Measurements from ENCODE around the gene PPARA. TPM values are rescaled to one million over a fixed set of nuclear protein-coding genes. Genes with fewer than 3 reads are reported as not detected.
A peak's percentile ranks its signal among the peaks of the same experiment; 100 is the strongest.

Gene PPARA
- polyA plus RNA-seq, 3 donors, result 3.7 to 6.3 (median 4.9) TPM

DNA sequence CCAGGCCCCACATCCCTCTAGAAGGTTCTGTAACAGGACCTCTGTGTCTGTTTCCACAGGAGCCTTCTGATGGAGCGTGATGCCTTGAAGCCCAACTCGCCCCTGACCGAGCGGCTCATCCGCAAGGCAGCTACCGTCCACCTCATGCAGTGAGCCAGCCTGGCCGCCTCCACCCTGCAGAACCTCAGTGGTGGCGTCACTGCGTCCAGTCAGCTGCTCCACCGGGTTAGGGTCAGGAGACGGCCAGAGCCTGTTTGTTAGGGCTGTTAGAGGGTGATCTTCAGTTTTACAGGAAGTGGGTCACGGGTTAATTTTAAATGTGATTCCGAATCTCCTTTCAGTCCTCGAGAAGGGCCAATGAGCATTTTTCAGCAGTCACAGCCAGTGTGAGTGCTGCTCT lies 142.4 kb downstream of the PPARA start:
- Histone ChIP-seq H3K4me3 (replicated peaks in 1 of 3; ENCODE audit: low read depth in 2 of 3, low read length in 3 of 3) (no peak overlapping the region), H3K9me3 (replicated peaks in 1 of 2; ENCODE audit: control insufficient read depth in 1 of 2, insufficient read depth in 1 of 2, low read length in 2 of 2) (peaks cover 0 to 9% of the 10 kb centered on the region in 2 donors), H3K27me3 (ENCODE audit: control insufficient read depth in 2 of 2, insufficient read depth in 2 of 2, low read length in 2 of 2) (no peaks in the 10 kb centered on the region), H3K36me3 (replicated peaks in 1 of 2; ENCODE audit: control insufficient read depth in 1 of 2, insufficient read depth in 2 of 2, low read length in 2 of 2) (peaks cover 7 to 22% of the 10 kb centered on the region in 2 donors), H3K4me2 (replicated peaks; ENCODE audit: extremely low read depth, low read length, poor library complexity, severe bottlenecking) (no peak overlapping the region), H2AFZ (ENCODE audit: insufficient read depth, low read depth, low read length, poor library complexity, severe bottlenecking) (no peak overlapping the region), H3K27ac (ENCODE audit: low read depth in 1 of 2, low read length in 2 of 2) (no peak overlapping the region), H3K79me2 (ENCODE audit: insufficient read depth, low read length) (peaks cover 10% of the 10 kb centered on the region), H3K4me1 (ENCODE audit: control insufficient read depth in 1 of 2, insufficient read depth in 2 of 2, low read length in 2 of 2) (peaks cover 47 to 52% of the 10 kb centered on the region in 2 donors), H4K20me1 (ENCODE audit: insufficient read depth, low read length) (no peaks in the 10 kb centered on the region), H3K9ac (ENCODE audit: insufficient read depth, low read length, poor library complexity, severe bottlenecking) (no peak overlapping the region)
- 84% methylated on average over 14 of the region's 14 CpGs for WGBS (ENCODE audit: insufficient coverage)
- peak overlapping the region in 3 of 7 donors; percentile 25 to 68 (median 46) for H3K27ac Mint-ChIP-seq
- DNase-seq, result no peak
- TF ChIP-seq, protein P1, sequence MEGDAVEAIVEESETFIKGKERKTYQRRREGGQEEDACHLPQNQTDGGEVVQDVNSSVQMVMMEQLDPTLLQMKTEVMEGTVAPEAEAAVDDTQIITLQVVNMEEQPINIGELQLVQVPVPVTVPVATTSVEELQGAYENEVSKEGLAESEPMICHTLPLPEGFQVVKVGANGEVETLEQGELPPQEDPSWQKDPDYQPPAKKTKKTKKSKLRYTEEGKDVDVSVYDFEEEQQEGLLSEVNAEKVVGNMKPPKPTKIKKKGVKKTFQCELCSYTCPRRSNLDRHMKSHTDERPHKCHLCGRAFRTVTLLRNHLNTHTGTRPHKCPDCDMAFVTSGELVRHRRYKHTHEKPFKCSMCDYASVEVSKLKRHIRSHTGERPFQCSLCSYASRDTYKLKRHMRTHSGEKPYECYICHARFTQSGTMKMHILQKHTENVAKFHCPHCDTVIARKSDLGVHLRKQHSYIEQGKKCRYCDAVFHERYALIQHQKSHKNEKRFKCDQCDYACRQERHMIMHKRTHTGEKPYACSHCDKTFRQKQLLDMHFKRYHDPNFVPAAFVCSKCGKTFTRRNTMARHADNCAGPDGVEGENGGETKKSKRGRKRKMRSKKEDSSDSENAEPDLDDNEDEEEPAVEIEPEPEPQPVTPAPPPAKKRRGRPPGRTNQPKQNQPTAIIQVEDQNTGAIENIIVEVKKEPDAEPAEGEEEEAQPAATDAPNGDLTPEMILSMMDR (IDR thresholded peaks at IDR 0.05), result no peak
- H3K36me3 Mint-ChIP-seq, result peaks cover 26 to 35% of the 10 kb centered on the region in 2 donors
- intact Hi-C loops (cut with micrococcal nuclease), result loop anchor here (5.0 to 10.0 kb wide), 3 partner anchors 170 to 298 kb away; no protein-coding TSS in a partner anchor
- peaks cover 0 to 1% (median 1%) of the 10 kb centered on the region in 3 donors for H3K27me3 Mint-ChIP-seq (ENCODE audit: low read depth in 3 of 3)
- H3K9me3 Mint-ChIP-seq, result peaks cover 5 to 11% (median 8%) of the 10 kb centered on the region in 7 donors
- peaks cover 52% of the 10 kb centered on the region for H3K4me1 Mint-ChIP-seq
- no peak overlapping the region for H3K4me3 Mint-ChIP-seq

Other genes with a start within 250 kb of the PPARA start
- not detected for gene WNT7B, start 173.4 kb upstream of the PPARA start, polyA plus RNA-seq
- 1 to 10 TPM; 8.3 to 8.4 (median 8.3) TPM for gene CDPF1, start 99.8 kb downstream of the PPARA start, polyA plus RNA-seq
- gene PKDREJ, start 112.8 kb downstream of the PPARA start, polyA plus RNA-seq, result not detected
- gene TTC38, start 117.5 kb downstream of the PPARA start, polyA plus RNA-seq, result 10 to 100 TPM; 14.7 to 22.5 (median 17.0) TPM
- gene GTSE1, start 146.3 kb downstream of the PPARA start, polyA plus RNA-seq, result under 1 TPM in 1 of 3 donors, not detected in 2; 0.04 TPM
- gene TRMU, start 185.2 kb downstream of the PPARA start, polyA plus RNA-seq, result 10 to 100 TPM in 1 of 3 donors, 1 to 10 TPM in 2; 4.7 to 32.9 (median 5.6) TPM